ENCODE results near the gene ORAI1.
"Not testable (repeated sequence)": the region's sequence is repeated elsewhere in the genome, so short reads cannot be mapped to it uniquely, and the experiment has no call there.

Gene ORAI1

DNA sequence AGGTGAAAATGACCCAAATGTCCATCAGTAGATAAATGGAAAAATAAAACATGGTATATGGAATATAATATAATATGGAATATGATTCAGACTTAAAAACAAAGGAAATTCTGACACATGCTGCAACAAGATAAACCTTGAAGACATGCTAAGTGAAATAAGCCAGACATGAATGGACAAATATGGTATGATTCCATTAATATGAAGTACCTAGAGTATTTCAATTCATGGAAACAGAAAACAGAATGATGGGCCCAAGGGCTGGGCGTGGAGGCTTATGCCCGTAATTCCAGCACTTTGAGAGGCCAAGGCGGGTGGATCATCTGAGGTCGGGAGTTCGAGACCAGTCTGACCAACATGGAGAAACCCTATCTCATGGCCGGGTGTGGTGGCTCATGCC, 22.7 kb upstream of the ORAI1 start:
- no peak for DNase-seq (ENCODE audit: low read depth)

DNA sequence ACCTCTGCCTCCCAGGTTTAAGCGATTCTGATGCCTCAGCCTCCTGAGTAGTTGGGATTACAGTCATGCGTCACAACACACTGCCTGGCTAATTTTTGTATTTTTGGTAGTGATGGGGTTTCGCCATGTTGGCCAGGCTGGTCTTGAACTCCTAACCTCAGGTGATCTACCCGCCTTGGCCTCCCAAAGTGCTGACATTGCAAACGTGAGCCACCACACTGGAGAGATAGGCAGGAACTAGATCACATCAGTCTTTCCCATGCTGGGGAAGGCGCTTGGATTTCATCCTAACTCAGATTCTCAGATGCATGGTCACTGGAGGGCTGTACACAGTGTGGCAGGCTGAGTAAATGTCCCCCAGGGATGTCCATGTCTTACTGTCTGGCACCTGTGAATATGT, 18.0 kb upstream of the ORAI1 start:
- no peak for DNase-seq (ENCODE audit: low read depth)

DNA sequence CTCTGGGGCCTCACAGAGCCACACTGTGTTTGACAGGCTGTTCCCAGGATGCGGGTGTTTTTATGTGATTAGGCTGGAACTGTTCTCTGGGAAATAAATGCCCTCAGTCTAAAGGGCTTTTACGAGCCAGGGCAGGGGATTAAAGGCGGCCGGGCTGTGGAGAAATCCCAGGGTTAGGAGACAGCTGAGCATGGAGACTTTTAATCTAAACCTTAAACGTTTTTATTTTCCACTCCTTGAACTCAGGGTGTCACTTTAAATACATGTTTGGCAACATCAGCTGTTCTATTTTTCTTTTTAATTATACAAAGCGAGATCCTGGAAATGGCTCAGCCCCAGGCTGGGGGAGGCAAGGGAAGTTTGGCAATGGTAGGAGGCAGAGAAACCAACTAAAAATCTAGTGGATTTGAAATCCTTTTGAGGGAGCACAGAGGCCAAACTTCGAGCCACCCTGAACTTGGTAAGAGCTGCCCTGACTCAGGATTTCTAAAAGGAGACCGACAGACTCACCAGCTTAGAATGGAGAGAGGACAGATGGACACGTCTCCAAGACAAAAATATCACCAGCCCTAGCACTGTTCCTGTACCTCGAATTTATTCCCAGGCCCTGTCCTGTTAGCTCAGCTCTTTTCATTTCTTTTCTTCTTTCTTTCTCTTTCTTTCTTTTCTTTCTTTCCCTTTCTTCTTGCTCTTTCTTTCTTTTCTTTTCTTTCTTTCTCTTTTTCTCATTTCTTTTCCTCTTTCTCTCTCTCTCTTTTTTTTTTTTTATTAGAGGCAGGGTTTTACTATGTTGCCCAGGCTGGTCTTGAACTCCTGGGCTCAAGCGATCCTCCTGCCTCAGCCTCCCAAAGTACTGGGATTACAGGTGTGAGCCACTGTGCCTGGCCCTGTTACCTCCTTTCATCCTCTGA, 15.8 kb upstream of the ORAI1 start:
- DNase-seq (ENCODE audit: low read depth): no peak

DNA sequence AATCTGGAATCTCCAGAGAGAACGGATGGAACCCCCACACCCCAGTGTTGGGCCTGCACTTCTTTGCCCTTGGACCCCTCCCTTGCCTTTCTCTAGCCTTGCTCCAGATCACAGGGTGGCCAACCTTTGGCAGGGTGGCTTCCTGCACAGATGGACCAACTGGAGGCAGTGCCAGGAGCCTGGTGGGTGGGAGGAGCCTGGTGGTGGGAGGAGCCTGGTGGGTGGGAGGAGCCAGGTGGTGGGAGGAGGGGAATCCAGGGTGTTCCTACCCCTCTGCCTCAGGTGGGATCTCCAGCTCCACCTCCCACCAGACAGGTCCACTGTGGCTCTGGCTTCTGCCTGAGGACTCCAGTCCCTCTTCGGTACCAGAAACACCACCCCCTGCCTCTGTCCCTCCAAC, 15.0 kb upstream of the ORAI1 start:
- no peak for DNase-seq (ENCODE audit: low read depth)

DNA sequence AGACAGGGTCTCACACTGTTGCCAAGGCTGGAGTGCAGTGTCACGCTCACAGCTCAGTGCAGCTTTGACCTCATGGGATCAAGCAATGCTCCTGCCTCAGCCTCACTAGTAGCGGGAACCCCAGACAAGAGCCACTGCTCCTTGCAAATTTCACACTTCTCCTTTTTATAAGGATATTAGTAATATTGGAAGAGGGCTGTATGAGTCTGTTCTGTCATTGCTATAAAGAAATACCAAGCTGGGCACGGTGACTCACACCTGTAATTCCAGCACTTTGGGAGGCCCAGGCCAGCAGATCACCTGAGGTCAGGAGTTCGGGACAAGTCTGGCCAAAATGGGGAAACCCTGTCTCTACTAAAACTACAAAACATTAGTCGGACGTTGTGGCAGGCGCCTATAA, 12.9 kb upstream of the ORAI1 start:
- DNase-seq (ENCODE audit: low read depth): no peak

DNA sequence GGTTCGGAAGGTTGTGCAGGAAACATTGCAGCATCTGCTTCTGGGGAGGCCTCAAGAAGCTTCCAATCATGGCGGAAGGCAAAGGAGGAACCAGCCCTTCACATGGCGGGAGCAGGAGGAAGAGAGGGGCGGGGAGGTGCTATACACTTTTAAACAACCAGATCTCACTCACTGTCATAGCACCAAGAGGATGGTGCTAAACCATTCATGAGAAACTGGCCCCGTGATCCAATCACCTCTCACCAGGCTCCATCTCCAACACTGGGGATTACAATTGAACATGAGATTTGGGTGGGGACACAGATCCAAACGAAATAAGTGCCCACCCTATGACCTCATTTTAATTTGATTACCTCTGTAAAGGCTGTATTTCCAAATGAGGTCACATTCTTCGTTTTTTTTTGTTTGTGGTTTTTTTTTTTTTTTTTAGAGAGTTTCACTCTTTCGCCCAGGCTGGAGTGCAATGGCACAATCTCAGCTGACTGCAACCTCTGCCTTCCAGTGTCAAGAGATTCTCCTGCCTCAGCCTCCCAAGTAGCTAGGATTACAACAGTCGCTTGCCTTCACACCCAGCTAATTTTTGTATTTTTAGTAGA, 11.4 kb upstream of the ORAI1 start:
- DNase-seq (ENCODE audit: low read depth): no peak

DNA sequence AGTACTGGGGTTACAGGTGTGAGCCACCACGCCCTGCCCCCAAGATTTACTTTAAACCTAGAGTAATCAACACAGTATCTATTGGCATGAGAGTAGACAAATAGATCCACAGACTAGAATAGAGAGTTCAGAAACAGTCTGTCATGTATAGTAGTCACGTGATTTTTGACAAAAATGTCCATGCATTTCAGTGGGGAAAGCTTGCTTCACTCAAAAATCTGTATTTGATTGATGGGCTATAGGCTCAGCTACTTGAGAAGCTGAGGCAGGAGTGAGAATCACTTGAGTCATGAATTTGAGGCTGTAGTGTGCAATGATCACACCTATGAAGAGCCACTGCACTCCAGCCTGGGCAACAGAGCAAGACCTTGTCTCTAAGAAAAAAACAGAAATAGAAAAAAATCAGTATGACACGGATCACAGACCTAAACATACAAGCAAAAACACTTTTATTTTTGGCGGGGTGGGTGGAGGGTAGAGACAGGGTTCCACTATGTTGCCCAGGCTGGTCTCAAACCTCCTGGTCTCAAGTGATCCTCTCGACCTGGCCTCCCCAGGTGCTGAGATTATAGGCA, 7.6 kb upstream of the ORAI1 start:
- DNase-seq (ENCODE audit: low read depth): no peak

DNA sequence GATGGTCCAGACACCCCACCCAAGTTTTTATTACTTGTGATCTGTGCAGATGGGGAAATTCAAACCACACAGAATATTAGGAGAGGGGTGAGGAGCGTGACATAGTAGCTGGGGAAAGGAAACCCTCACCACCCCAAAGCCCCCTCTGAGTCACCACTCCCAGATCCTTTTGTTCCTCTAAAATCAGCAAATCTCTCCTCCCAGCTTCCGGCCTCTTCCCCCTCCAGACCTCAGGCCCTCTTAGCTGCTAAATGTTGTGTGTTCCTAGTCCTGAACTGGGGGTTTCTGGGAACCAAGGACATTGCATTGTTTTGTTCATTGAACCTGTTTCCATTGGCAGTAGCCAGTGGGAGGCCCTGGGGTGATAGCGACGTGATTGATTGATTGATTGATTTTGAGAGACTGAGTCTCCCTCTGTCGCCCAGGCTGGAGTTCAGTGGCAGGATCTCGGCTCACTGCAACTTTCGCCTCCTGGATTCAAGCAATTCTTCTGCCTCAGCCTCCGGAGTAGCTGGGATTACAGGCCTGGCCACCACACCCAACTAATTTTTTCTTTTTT, 5.9 kb upstream of the ORAI1 start:
- no peak for DNase-seq (ENCODE audit: low read depth)

DNA sequence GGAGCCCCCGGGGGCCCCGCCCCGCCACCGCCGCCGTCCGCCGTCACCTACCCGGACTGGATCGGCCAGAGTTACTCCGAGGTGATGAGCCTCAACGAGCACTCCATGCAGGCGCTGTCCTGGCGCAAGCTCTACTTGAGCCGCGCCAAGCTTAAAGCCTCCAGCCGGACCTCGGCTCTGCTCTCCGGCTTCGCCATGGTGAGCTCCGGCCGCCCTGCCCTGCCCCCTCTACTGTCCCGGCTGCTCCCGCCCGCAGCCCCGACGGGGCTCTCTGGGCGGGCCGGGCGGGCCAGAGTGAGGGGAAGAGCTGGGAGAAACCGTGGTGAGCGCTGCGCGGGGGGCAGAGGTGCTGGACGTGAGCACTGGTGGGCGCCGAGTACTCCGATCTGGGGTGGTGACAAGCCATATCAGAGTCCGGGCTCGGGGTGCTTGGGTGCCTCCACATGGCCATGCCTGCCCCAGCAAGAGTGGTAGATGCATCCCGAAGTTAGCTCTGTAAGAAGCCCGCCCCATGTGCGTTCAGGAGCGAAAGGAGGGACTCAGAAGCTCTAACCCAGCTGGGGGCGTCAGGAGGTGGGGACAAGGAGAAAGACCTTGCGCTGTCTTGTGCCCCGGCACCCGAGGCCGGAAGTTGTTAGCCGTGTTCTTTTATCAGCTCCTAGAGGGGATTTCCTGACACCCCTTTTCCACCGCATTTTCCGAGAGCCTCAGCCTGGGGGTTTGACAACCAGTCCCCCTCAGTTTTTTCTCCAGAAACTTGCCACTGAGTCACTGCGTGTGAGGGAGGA, 717 bp downstream of the ORAI1 start:
- no peak for DNase-seq (ENCODE audit: low read depth)

DNA sequence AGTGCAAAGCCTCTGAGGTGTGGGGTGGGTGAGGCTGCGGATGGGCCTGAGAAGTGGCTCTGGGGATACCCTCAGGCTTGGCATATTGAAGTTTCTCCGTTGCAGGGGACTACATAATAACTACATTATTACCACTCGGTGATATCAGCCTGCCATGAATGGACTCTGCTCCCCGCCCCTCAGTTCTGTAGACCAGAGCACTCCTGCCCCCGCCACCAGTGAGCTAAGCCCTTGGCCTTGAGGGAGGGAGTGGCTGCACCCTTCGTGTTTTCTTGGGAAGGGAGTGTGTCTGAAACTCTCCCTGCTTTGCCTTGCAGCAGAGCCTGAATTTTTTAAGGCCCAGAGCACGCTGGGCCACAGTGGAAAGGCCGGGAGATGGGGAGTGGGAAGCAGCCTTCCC, 1.7 kb downstream of the ORAI1 start:
- DNase-seq (ENCODE audit: low read depth): no peak

DNA sequence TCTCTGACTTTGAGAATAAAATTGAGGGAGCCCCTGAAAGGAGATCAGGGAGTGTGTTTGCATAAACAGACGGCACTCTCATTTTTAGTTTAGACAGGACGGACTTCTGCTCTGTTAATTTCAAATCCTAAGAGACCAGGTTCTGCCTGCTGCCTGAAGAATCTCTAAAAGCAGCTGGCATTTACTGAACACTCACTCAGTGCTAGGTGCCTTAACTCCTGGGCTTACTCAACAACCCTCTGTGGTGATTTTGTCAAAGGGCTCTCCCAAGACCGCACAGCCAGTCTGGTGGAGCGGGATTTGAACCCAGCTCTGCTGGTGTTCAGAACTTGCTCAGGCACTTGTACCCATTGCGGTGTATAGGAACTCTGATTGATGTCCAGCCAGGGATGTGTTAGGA, 2.2 kb downstream of the ORAI1 start:
- DNase-seq (ENCODE audit: low read depth): no peak

DNA sequence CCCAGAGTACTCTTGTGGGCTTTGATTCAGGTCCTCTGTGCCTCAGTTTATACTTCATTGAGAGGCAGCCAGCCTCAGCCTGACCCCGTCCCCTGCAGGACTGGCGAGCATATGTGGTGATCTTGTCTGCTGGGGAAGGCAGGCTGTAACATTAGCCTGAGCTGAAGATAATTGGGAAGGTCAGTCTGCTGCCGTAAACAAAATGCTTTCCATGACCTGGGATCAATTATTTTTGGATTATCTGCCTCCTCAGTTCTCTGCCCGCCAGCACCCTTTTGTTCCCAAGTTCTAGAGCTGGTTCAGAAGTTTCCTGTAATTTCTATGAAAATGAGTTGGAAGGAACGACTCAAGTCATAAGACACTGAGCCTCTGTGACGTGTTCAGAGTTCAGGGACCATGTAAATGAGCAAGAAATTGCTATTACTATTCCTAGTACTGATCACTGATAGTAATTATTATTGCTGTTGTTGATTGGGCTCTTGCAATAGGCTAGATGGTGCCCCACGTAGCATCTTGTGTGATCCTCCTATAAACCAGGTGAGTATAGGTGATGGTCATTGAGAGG, 4.5 kb downstream of the ORAI1 start:
- no peak for DNase-seq (ENCODE audit: low read depth)

DNA sequence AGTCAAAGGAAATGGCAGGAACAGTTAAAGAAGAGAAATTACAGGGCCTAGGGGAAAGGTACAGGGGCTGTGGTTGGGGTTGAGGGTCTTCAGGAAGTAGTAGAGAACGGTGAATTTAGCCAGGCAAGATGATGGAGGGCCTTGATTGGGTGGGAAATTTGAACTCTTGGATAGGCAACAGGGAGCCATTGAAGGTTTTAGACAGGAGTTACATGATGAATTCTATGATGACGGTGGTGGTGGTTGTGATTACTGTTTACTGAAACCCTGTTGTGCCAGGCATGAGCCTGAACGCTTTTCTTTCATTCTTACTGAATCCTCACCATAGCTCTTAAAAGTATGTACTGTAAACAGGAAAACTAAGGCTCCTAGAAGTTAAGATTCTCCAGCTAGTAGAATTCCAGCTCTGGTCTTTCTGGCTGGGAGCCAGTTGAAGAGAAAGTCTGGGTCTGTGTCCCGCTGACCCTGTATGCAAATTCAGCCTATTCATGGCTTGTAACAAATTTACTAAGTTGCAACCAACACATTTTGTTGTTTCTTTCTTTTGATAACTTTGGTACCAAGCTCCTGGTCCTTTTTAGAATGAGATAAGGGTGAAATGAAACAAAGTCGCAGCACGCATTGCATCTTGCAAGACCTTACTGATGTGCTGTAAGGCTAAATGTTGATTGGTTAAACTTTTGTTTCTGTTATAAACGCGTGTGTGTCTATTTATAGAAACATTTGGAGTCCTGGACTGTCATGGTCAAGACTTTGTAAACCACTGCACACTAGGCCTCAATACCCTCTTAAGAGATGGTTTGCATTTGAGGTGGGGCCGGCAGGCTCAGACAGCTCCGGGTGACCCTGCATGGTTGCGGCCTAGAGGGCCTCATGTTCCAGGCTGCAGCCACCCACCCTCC, 6.0 kb downstream of the ORAI1 start:
- no peak for DNase-seq (ENCODE audit: low read depth)

DNA sequence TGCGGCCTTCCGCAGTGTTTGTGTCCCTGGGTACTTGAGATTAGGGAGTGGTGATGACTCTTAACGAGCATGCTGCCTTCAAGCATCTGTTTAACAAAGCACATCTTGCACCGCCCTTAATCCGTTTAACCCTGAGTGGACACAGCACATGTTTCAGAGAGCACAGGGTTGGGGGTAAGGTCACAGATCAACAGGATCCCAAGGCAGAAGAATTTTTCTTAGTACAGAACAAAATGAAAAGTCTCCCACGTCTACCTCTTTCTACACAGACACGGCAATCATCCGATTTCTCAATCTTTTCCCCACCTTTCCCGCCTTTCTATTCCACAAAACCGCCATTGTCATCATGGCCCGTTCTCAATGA, 7.5 kb downstream of the ORAI1 start:
- not testable (repeated sequence) for DNase-seq (ENCODE audit: low read depth)

DNA sequence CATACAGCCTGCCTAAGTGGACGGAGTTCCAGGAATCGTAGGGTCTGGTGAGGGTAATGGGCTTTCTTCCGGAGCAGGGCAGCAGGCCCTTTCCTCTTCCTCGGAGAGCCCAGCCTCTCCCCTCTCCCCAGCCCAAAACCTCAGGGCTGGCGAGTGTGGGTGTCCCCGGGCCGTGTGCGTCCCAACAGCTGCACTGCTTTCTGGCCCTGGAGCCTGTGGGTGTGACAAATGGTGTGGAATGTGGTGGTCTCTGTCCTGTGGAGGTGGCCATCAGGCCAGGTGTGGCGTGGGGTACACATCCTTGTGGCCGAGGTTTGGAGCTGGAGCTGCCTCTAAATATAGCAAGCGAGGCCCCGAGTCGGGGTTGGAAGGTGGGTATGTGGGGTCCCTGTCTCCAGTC, 8.5 kb downstream of the ORAI1 start:
- DNase-seq (ENCODE audit: low read depth): no peak

DNA sequence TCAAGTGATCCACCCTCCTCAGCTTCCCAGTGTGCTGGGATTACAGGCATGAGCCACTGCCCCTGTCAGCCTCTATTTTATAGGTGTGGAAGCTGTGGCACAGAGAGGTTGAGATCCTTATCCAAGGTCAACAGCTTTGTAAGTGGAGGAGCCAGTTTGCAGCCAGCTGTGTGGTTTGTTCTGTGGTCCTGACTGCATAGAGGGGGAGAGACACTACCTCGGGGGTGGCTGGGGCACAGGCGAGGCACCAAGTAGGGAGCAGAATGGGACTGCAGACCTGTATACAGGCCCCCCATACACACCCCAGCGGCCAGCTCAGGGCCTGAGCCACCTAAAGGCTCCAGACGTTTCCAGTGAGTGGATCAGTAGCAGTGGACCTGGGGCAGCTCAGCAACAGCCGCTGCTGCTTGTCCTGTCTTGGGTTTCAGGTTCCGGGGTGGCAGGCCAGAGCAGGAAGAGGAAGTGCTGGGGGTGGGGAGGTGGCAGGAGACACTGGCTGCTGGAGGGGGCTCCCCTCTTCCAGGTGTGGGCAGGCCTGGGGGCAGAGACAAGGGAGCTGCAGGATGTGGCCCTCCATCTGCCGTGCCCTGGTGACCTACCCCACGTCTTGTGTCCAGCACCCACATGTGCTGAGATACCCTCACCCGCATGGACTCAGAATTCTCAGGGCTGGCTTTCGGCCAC, 11.0 kb downstream of the ORAI1 start:
- no peak for DNase-seq (ENCODE audit: low read depth)

DNA sequence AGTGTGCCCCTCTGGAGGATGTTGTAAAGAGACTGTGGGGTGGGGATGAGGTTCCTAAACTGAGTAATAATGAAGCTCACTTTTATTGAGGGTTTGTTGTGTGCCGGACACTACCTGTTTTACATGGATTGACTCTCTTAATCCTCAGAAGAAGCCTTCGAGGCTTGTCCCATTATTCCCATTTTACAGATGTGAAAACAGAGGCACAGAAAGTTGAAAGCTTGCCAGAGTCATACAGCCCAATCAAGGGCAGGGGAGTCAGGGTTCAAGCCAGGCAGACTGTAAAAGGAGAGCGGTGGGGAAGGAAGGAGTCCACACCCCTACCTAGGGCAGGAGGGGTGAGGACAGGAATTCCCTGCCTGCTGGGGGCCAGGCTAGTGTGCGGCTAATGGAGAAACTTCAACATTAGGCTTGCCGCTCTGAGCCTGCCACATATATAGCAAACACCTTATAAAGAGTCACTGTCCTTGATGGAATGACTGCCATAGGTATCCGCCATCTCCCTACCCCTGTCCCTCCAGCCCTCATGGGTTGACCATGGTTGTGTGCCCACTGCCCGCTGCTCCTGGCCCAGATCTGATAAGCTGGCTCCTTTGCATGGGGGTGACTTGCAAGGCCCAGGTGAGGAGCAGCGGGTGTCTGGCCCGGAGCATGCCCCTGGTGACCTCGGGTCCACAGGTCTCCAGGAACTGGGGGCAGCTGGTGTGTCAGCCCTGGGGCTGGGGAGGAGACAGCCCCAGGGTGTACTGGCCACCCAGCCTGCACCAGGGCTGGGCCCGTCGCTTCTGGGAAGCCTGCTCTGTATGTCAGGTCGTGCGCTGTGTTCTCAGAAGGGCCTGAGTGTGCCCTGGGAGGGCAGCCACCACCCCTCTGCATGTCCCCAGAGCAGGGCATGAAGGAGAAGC, 12.2 kb downstream of the ORAI1 start:
- no peak for DNase-seq (ENCODE audit: low read depth)

DNA sequence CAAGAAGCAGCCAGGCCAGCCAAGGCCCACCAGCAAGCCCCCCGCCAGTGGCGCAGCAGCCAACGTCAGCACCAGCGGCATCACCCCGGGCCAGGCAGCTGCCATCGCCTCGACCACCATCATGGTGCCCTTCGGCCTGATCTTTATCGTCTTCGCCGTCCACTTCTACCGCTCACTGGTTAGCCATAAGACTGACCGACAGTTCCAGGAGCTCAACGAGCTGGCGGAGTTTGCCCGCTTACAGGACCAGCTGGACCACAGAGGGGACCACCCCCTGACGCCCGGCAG, 15.0 kb downstream of the ORAI1 start:
- DNase-seq (ENCODE audit: low read depth): no peak

DNA sequence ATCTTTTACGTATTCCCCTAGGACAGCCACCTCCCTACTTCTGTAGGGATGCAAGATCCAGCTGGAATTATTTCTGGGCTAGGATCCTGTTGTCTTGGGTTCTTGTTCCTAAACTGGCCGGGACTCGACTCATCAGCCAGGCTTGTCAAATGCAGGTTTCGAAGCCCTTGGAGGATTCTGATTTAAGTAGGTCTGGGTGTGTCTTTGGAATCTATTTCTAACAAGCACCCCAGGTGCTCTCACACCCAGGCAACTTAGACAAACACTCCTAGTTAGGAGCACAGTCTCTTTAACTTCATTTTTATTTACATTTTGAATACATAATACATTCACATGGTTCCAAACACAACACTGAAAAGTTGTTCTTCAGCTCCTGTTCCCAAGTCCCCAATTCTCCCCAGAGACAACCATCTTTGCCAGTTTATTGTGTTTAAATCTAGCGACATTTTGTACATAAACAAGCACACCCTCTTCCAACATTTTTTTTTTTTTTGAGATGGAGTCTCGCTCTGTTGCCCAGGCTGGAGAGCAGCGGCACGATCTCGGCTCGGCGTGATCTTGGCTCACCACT, 22.2 kb downstream of the ORAI1 start:
- DNase-seq (ENCODE audit: low read depth): no peak
